GM19463 (cell line): ENCODE data around the gene IPO13.

ENCODE experiments used
- ATAC-seq: cut with Tn5 transposase; IDR thresholded peaks from one replicate; pipeline ENCODE4 v1.9.1; 2021; ENCODE audit warnings: mild to moderate bottlenecking, moderate library complexity; ENCODE audit not compliant: unreplicated experiment

The IPO13 gene

GRCh38 chr1:43973981-43974442 lies 27.3 kb downstream of the IPO13 start:
- ATAC-seq = no peak

- peak; percentile 60 for ATAC-seq
Measured at GRCh38 chr1:43974443-43975248, 27.9 kb downstream of the IPO13 start, which contains the start of gene ATP6V0B. Gene ATP6V0B (plus strand): TSS chr1:43974960. CDS start chr1:43975041, 81 bp downstream.

GRCh38 chr1:43975249-43975961 lies 28.7 kb downstream of the IPO13 start:
- ATAC-seq = no peak

- no peak for ATAC-seq
Measured at GRCh38 chr1:43976045-43976444, 29.3 kb downstream of the IPO13 start.

GRCh38 chr1:43976890-43977289 lies 30.1 kb downstream of the IPO13 start:
- no peak for ATAC-seq

- ATAC-seq = no peak
Measured at GRCh38 chr1:43977376-43978263, 30.9 kb downstream of the IPO13 start.

GRCh38 chr1:43978264-43978550 lies 31.5 kb downstream of the IPO13 start:
- ATAC-seq = no peak

- no peak for ATAC-seq
Measured at GRCh38 chr1:43978551-43979260, 32.0 kb downstream of the IPO13 start, which contains the start of gene B4GALT2. Gene B4GALT2 (plus strand): TSS chr1:43979210. CDS start chr1:43981161, 1,951 bp downstream.

- no peak for ATAC-seq
Measured at GRCh38 chr1:43979261-43979527, 32.4 kb downstream of the IPO13 start.

- no peak for ATAC-seq
Measured at GRCh38 chr1:43979528-43980254, 32.9 kb downstream of the IPO13 start.

- no peak for ATAC-seq
Measured at GRCh38 chr1:43980255-43981134, 33.7 kb downstream of the IPO13 start.

- no peak for ATAC-seq
Measured at GRCh38 chr1:43981135-43981491, 34.4 kb downstream of the IPO13 start.

GRCh38 chr1:43981636-43982035 lies 34.9 kb downstream of the IPO13 start:
- ATAC-seq = no peak

- ATAC-seq = no peak
Measured at GRCh38 chr1:43982241-43982640, 35.5 kb downstream of the IPO13 start.

GRCh38 chr1:43982808-43983207 lies 36.1 kb downstream of the IPO13 start:
- no peak for ATAC-seq

GRCh38 chr1:43983253-43983899 lies 36.6 kb downstream of the IPO13 start:
- no peak for ATAC-seq

GRCh38 chr1:43984855-43985254 lies 38.1 kb downstream of the IPO13 start:
- no peak for ATAC-seq

- no peak for ATAC-seq
Measured at GRCh38 chr1:43985984-43986595, 39.3 kb downstream of the IPO13 start.
